Small intestine (tissue), 7 donors: ENCODE measurements around the gene PSPN. TPM values are rescaled to one million over a fixed set of nuclear protein-coding genes. Genes with fewer than 3 reads are reported as not detected.

ENCODE experiments used
- DNase-seq, 2 donors: peaks; one replicate each; pipeline versions ENCODE4 v3.0.0 to v3.0.0-alpha.2; 2013
- FAIRE-seq: peaks from 2 replicates; lab custom pipeline; 2012; peaks lifted over from hg19 to GRCh38; lab: Jason Lieb, UNC
- H3K27ac ChIP-seq, 3 donors: one replicate each; pipeline ENCODE4 v1.5.1; 2013; ENCODE audit warnings: low read length in 2 of 3, mild to moderate bottlenecking in 2 of 3, control low read depth in 1 of 3, inconsistent platforms in 1 of 3, low read depth in 1 of 3, moderate library complexity in 1 of 3
- H3K27me3 ChIP-seq, 3 donors: one replicate each; pipeline ENCODE4 v1.6.1; 2013; ENCODE audit warnings: low read length in 3 of 3, inconsistent platforms in 1 of 3; ENCODE audit not compliant: control insufficient read depth in 3 of 3, insufficient read depth in 3 of 3
- H3K36me3 ChIP-seq, 3 donors: one replicate each; pipeline ENCODE4 v1.6.1; 2013; ENCODE audit warnings: low read length in 3 of 3, inconsistent platforms in 1 of 3, low read depth in 1 of 3, mild to moderate bottlenecking in 1 of 3, moderate library complexity in 1 of 3; ENCODE audit not compliant: control insufficient read depth in 3 of 3, insufficient read depth in 2 of 3
- H3K4me1 ChIP-seq, 3 donors: one replicate each; pipeline ENCODE4 v1.6.1; 2013; ENCODE audit warnings: low read length in 2 of 3, inconsistent platforms in 1 of 3, low read depth in 1 of 3, mild to moderate bottlenecking in 1 of 3, moderate library complexity in 1 of 3; ENCODE audit not compliant: control insufficient read depth in 3 of 3, insufficient read depth in 2 of 3
- H3K4me3 ChIP-seq, 3 donors: one replicate each; pipeline ENCODE4 v1.5.1; 2013; ENCODE audit warnings: low read length in 3 of 3, control low read depth in 1 of 3, inconsistent platforms in 1 of 3, low read depth in 1 of 3, mild to moderate bottlenecking in 1 of 3, moderate library complexity in 1 of 3
- H3K9me3 ChIP-seq, 2 donors: one replicate each; pipeline ENCODE4 v1.6.1; 2013; ENCODE audit warnings: low read depth in 1 of 2, low read length in 1 of 2; ENCODE audit not compliant: control insufficient read depth in 2 of 2, insufficient read depth in 1 of 2
- WGBS, 3 donors: extraction: QIAGEN DNeasy Blood & Tissue Kit; methylation state at CpG; one replicate each; pipeline ENCODE4 v1.1.7; 2013; 5-methylcytosine and 5-hydroxymethylcytosine counted together
- polyA plus RNA-seq, 4 donors: library from polyadenylated mRNA; stranded (reverse) in 3 of 4; unstranded in 1 of 4; fragments of 200-250 nt in 3 of 4; fragments of 120-200 nt in 1 of 4; gene quantifications; one replicate each; pipeline versions ENCODE4 v1.2.1 to v1.2.3, GENCODE V29; 2013
- donor health status: healthy with polysubstance abuse.
- donor health status: control.
- donor health status: control.
- donor health status: Bipolar disorder and iron deficiency.
- donor health status: healthy.

PSPN gene
- polyA plus RNA-seq, 4 donors: 1.1 to 2.6 (median 1.2) TPM

DNA sequence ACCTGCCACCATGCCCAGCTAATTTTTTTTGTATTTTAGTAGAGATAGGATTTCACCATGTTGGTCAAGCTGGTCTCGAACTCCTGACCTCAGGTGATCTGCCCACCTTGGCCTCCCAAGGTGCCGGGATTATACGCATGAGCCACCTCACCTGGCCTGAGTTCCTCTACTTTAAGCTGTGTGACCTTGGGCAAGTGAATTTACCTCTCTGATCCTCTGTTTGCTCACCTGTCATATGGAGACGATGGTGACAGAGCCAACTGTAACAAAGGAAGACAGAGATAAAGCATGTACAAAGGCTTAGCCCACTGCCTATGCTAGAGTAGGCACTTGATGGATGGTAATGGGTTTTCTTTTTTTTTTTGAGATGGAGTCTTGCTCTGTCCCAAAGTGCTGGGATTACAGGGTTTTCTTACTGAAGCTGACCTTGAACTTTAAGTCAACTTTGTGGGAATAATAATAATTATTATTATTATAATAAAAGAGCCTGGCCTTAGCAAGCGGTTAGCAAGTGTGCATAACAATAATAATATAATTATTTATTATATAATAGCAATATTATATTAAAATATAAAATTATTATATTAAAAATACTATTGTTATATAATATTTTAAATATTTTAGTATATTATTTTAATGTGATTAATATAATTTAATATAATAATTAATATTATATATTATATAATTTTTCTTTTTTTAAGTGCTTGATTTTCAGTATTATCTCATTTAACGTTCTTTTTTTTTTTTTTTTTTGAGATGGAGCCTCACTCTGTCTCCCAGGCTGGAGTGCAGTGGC is 41.0 kb downstream of the PSPN start:
- FAIRE-seq (peak; percentile 47), DNase-seq (no peak)
- H3K9me3 ChIP-seq: no peaks in the 10 kb centered on the region
- H3K27ac ChIP-seq: no peak overlapping the region
- 80 to 87% (median 85%) methylated on average over 6 of the region's 6 CpGs for WGBS, 3 donors
- H3K27me3 ChIP-seq: no peaks in the 10 kb centered on the region
- no peak overlapping the region for H3K4me3 ChIP-seq
- no peaks in the 10 kb centered on the region for H3K36me3 ChIP-seq
- no peaks in the 10 kb centered on the region for H3K4me1 ChIP-seq

DNA sequence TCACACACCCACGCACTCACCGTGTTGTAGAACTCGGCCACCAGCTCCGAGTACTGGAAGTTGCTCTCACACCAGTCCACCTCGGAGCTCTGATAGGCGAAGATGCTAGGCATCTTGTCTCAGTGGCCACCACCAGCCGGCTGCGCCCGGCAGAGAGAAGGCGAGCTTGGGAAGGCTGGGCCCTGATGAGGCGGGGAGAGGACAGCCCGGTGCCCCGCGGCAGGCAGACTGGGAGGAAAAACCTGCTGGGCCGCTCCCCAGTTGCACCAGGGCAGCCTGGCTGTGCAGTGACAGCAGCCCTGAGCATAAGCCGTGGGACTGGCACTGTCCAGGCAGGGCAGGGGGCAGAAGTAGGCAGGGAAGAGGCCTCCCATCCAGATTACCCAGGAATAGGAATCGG is 42.3 kb downstream of the PSPN start, which contains the start of gene ACER1:
ACER1 (minus strand) TSS at position 174 of the 400 bp plus-strand sequence; CDS start at position 113, 61 bp downstream.
- Histone ChIP-seq H3K9me3 (no peaks in the 10 kb centered on the region), H3K27ac (no peak within 1 kb of the TSS), H3K4me3 (no peak within 1 kb of the TSS), H3K27me3 (no peaks in the 10 kb centered on the region), H3K4me1 (no peaks in the 10 kb centered on the region), H3K36me3 (no peaks in the 10 kb centered on the region)
- DNase-seq (no peak), FAIRE-seq (no peak)
- 51 to 76% (median 61%) methylated on average over 14 to 17 of the region's 17 CpGs for WGBS, 3 donors

DNA sequence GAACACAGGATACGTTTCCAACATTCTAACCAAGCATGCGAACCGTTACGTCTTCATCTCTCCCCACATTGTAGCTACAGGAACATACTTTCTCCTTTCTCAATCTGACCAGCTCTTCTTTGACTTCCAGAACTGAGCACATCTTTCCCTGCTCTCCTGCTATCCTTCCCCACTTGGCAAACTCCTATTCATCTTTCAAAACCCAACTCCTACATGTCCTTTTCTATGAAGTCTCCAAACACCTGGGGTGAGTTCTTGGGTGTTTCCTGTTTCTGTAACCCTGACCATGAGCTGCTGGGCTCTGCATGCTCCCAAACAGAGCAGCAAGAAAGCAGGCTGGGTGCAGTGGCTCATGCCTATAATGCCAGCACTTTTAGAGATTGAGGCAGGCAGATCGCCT is 48.9 kb downstream of the PSPN start:
- H3K9me3 ChIP-seq: no peaks in the 10 kb centered on the region
- FAIRE-seq: no peak
- H3K4me1 ChIP-seq: no peaks in the 10 kb centered on the region
- no peak overlapping the region for H3K27ac ChIP-seq
- no peaks in the 10 kb centered on the region for H3K36me3 ChIP-seq
- no peak overlapping the region for H3K4me3 ChIP-seq
- no peak for DNase-seq
- H3K27me3 ChIP-seq: peaks cover 0 to 2% (median 0%) of the 10 kb centered on the region in 3 donors
- WGBS, 3 donors: 82 to 87% (median 87%) methylated on average over 5 of the region's 5 CpGs

DNA sequence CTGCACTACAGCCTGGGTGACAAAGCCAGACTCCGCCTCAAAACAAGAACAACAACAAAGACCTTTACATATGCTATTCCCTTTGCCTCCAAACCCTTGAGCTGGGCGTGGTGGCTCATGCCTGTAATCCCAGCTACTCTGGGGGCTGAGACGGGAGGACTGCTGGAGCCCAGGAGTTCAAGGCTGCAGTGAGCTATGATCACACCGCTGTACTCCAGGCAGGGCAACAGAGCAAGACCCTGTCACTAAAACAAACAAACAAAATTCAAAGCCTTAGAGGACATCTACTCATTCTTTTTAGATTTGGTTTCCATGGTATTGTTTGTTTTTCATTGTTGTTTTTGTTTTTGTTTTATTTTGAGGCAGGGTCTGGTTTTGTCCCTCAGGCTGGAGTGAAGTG is 50.1 kb downstream of the PSPN start:
- DNase-seq (no peak), FAIRE-seq (no peak)
- H3K4me3 ChIP-seq: no peak overlapping the region
- no peak overlapping the region for H3K27ac ChIP-seq
- peaks cover 0 to 2% (median 0%) of the 10 kb centered on the region in 3 donors for H3K27me3 ChIP-seq
- H3K4me1 ChIP-seq: no peaks in the 10 kb centered on the region
- H3K36me3 ChIP-seq: no peaks in the 10 kb centered on the region
- no peaks in the 10 kb centered on the region for H3K9me3 ChIP-seq
- 54 to 81% (median 65%) methylated on average over 4 of the region's 4 CpGs for WGBS, 3 donors

Other genes starting within 250 kb of the PSPN start
- under 1 TPM in 2 of 4 donors, not detected in 2; 0.27 to 0.83 TPM for gene ACSBG2, start 240.3 kb downstream of the PSPN start, polyA plus RNA-seq
- gene MLLT1, start 96.0 kb downstream of the PSPN start, polyA plus RNA-seq: 10 to 100 TPM; 15.1 to 42.2 (median 21.9) TPM
- under 1 TPM in 1 of 4 donors, not detected in 3; 0.06 TPM for gene ACER1, start 42.3 kb downstream of the PSPN start, polyA plus RNA-seq
- 100 to 1,000 TPM in 3 of 4 donors, 10 to 100 TPM in 1; 48.6 to 129 (median 101) TPM for gene CLPP, start 14.4 kb downstream of the PSPN start, polyA plus RNA-seq
- 100 to 1,000 TPM in 3 of 4 donors, 10 to 100 TPM in 1; 98.8 to 238 (median 164) TPM for gene ALKBH7, start 3.1 kb downstream of the PSPN start, polyA plus RNA-seq
- 100 to 1,000 TPM in 1 of 4 donors, 10 to 100 TPM in 3; 63.2 to 101 (median 64.7) TPM for gene GTF2F1, start 17.2 kb upstream of the PSPN start, polyA plus RNA-seq
- gene KHSRP, start 48.9 kb upstream of the PSPN start, polyA plus RNA-seq: 100 to 1,000 TPM in 2 of 4 donors, 10 to 100 TPM in 2; 80.7 to 257 (median 158) TPM
- 1 to 10 TPM in 1 of 4 donors, under 1 TPM in 3; 0.34 to 2.7 (median 0.45) TPM for gene SLC25A41, start 57.8 kb upstream of the PSPN start, polyA plus RNA-seq
- 10 to 100 TPM; 24.1 to 87.0 (median 49.9) TPM for gene SLC25A23, start 83.9 kb upstream of the PSPN start, polyA plus RNA-seq
- 100 to 1,000 TPM in 2 of 4 donors, 10 to 100 TPM in 2; 54.8 to 120 (median 94.8) TPM for gene CRB3, start 88.3 kb upstream of the PSPN start, polyA plus RNA-seq
- gene DENND1C, start 105.9 kb upstream of the PSPN start, polyA plus RNA-seq: 10 to 100 TPM in 2 of 4 donors, 1 to 10 TPM in 2; 4.0 to 48.7 (median 9.6) TPM
- gene TUBB4A, start 126.4 kb upstream of the PSPN start, polyA plus RNA-seq: 1 to 10 TPM in 2 of 4 donors, under 1 TPM in 1, not detected in 1; 0.53 to 5.8 (median 1.1) TPM
- gene TNFSF9, start 155.1 kb upstream of the PSPN start, polyA plus RNA-seq: under 1 TPM in 2 of 4 donors, not detected in 2; 0.22 to 0.37 TPM
- gene CD70, start 215.2 kb upstream of the PSPN start, polyA plus RNA-seq: under 1 TPM in 2 of 4 donors, not detected in 2; 0.15 to 0.89 TPM